DND-41 (cell line): ENCODE measurements around the gene TSEN2.

Experiments
- ATAC-seq: fragments of 200-7000 bp; cut with Tn5 transposase; 3 replicates; pipeline ENCODE4 v1.9.1; 2021; ENCODE audit warnings: low read depth; ENCODE audit not compliant: insufficient read depth
- DNase-seq: peaks from one replicate; pipeline ENCODE4 v3.0.0-alpha.2; 2020
- H2AFZ ChIP-seq: 2 replicates; pipeline ENCODE4 v1.6.0; 2012; ENCODE audit warnings: low read depth, low read length
- H3K27ac ChIP-seq: 2 replicates; pipeline ENCODE4 v1.5.1; 2012; ENCODE audit warnings: low read length, inconsistent platforms
- H3K27me3 ChIP-seq: fragments of 200-600 bp; sonication (generic); 2 replicates; pipeline ENCODE4 v1.6.0; 2012; ENCODE audit warnings: low read length, mild to moderate bottlenecking, inconsistent platforms; ENCODE audit not compliant: insufficient read depth, poor library complexity
- H3K36me3 ChIP-seq: 2 replicates; pipeline ENCODE4 v1.5.1; 2012; ENCODE audit warnings: low read length, inconsistent platforms; ENCODE audit not compliant: insufficient read depth
- H3K4me1 ChIP-seq: 2 replicates; pipeline ENCODE4 v1.5.1; 2012; ENCODE audit warnings: mild to moderate bottlenecking, low read length; ENCODE audit not compliant: insufficient read depth
- H3K4me2 ChIP-seq: 2 replicates; pipeline ENCODE4 v1.6.0; 2012; ENCODE audit warnings: mild to moderate bottlenecking, moderate library complexity, low read length, inconsistent platforms; ENCODE audit not compliant: insufficient read depth
- H3K4me3 ChIP-seq, 2 experiments: fragments of 200-600 bp in 1 of 2; shearing (Covaris generic) in 1 of 2; 2 replicates each; pipeline ENCODE4 v1.5.1; 2012 to 2016; ENCODE audit warnings: inconsistent platforms in 2 of 2, low read length in 2 of 2, mild to moderate bottlenecking in 2 of 2, low read depth in 1 of 2, moderate library complexity in 1 of 2
- H3K79me2 ChIP-seq: 2 replicates; pipeline ENCODE4 v1.6.0; 2012; ENCODE audit warnings: low read length, inconsistent platforms; ENCODE audit not compliant: insufficient read depth
- H3K9ac ChIP-seq: 2 replicates; pipeline ENCODE4 v1.6.0; 2012; ENCODE audit warnings: low read depth, mild to moderate bottlenecking, inconsistent platforms, low read length, moderate library complexity
- H3K9me3 ChIP-seq: 2 replicates; pipeline ENCODE4 v1.5.1; 2012; ENCODE audit warnings: low read length, moderate library complexity, mild to moderate bottlenecking, inconsistent platforms; ENCODE audit not compliant: insufficient read depth, severe bottlenecking
- H4K20me1 ChIP-seq: 2 replicates; pipeline ENCODE4 v1.6.0; 2012; ENCODE audit warnings: low read length; ENCODE audit not compliant: insufficient read depth
- CTCF ChIP-seq: IDR thresholded peaks from 2 replicates; pipeline ENCODE4 v1.5.1; 2012; ENCODE audit warnings: borderline replicate concordance, low read length, moderate library complexity, mild to moderate bottlenecking; ENCODE audit not compliant: poor library complexity, severe bottlenecking; ENCODE audit errors: extremely low read depth
- EZH2 ChIP-seq: IDR thresholded peaks from 3 replicates; pipeline ENCODE4 v1.6.1; 2012; ENCODE audit warnings: borderline replicate concordance, low read depth, mild to moderate bottlenecking, moderate library complexity, low read length, inconsistent platforms; ENCODE audit not compliant: severe bottlenecking

The TSEN2 gene

GRCh38 chr3:12516873-12517272 is 32.6 kb downstream of the TSEN2 start:
- Histone ChIP-seq H3K9me3 (no peaks in the 10 kb centered on the region), H2AFZ (no peak overlapping the region), H3K27ac (no peak overlapping the region), H3K4me1 (no peaks in the 10 kb centered on the region), H3K36me3 (peaks cover 50% of the 10 kb centered on the region), H3K9ac (no peak overlapping the region), H3K4me2 (no peak overlapping the region), H3K79me2 (no peaks in the 10 kb centered on the region), H4K20me1 (no peaks in the 10 kb centered on the region), H3K27me3 (no peaks in the 10 kb centered on the region), H3K4me3 (no peak overlapping the region)
- DNase-seq (no peak), ATAC-seq (no peak)
- TF ChIP-seq EZH2 (no peak), CTCF (no peak)

- H3K79me2 ChIP-seq: no peaks in the 10 kb centered on the region
- peaks cover 48% of the 10 kb centered on the region for H3K36me3 ChIP-seq
- H3K27ac ChIP-seq: no peak overlapping the region
- ATAC-seq: no peak
- no peak overlapping the region for H3K4me2 ChIP-seq
- DNase-seq: no peak
- no peaks in the 10 kb centered on the region for H3K4me1 ChIP-seq
- H3K9me3 ChIP-seq: no peaks in the 10 kb centered on the region
- H2AFZ ChIP-seq: no peak overlapping the region
- TF ChIP-seq CTCF (no peak), EZH2 (no peak)
- no peaks in the 10 kb centered on the region for H4K20me1 ChIP-seq
- H3K9ac ChIP-seq: no peak overlapping the region
- H3K4me3 ChIP-seq: no peak overlapping the region
- no peaks in the 10 kb centered on the region for H3K27me3 ChIP-seq
These were observed 34.2 kb downstream of the TSEN2 start for GRCh38 chr3:12518261-12519028.

- Histone ChIP-seq H3K4me3 (no peak overlapping the region), H3K36me3 (peaks cover 45% of the 10 kb centered on the region), H3K4me1 (no peaks in the 10 kb centered on the region), H3K27me3 (no peaks in the 10 kb centered on the region), H3K79me2 (no peaks in the 10 kb centered on the region), H3K27ac (no peak overlapping the region), H4K20me1 (no peaks in the 10 kb centered on the region), H3K4me2 (no peak overlapping the region), H3K9me3 (no peaks in the 10 kb centered on the region), H3K9ac (no peak overlapping the region), H2AFZ (no peak overlapping the region)
- TF ChIP-seq EZH2 (no peak), CTCF (no peak)
- no peak for DNase-seq
- no peak for ATAC-seq
These were observed 36.7 kb downstream of the TSEN2 start for GRCh38 chr3:12521010-12521409.
